Heart right ventricle (tissue), 16 donors: ENCODE data around the gene HCK. TPM values are rescaled to one million over a fixed set of nuclear protein-coding genes. Genes with fewer than 3 reads are reported as not detected.
"Not testable (repeated sequence)": the region's sequence is repeated elsewhere in the genome, so short reads cannot be mapped to it uniquely, and the experiment has no call there.

Source experiments
- ATAC-seq, 8 donors: fragments of 200-7000 bp; cut with Tn5 transposase; one replicate each; pipeline ENCODE4 v1.9.1; 2020; ENCODE audit warnings: mild to moderate bottlenecking in 8 of 8, moderate library complexity in 8 of 8, moderate number of reproducible peaks in 1 of 8
- DNase-seq, 2 donors: peaks; one replicate each; pipeline ENCODE4 v3.0.0-alpha.2; 2020
- H3K27ac ChIP-seq, 10 donors: fragments of 200-600 bp; sonication (generic) in 2 of 10; one replicate each; pipeline versions ENCODE4 v1.5.0 to v1.8.0; 2020 to 2022; ENCODE audit warnings: mild to moderate bottlenecking in 3 of 10
- H3K27me3 ChIP-seq, 7 donors: fragments of 200-600 bp; one replicate each; pipeline ENCODE4 v1.8.0; 2021 to 2022; ENCODE audit warnings: mild to moderate bottlenecking in 2 of 7
- H3K36me3 ChIP-seq, 9 donors: fragments of 200-600 bp; sonication (generic) in 1 of 9; one replicate each; pipeline versions ENCODE4 v1.5.0 to v1.8.0; 2020 to 2022; ENCODE audit warnings: mild to moderate bottlenecking in 2 of 9
- H3K4me1 ChIP-seq, 9 donors: fragments of 200-600 bp; sonication (generic) in 1 of 9; one replicate each; pipeline versions ENCODE4 v1.5.0 to v1.8.0; 2020 to 2022; ENCODE audit warnings: mild to moderate bottlenecking in 4 of 9
- H3K4me3 ChIP-seq, 10 donors: fragments of 200-600 bp; sonication (generic) in 2 of 10; one replicate each; pipeline versions ENCODE4 v1.5.0 to v1.8.0; 2020 to 2022; ENCODE audit warnings: mild to moderate bottlenecking in 7 of 10, moderate library complexity in 2 of 10
- H3K9me3 ChIP-seq, 11 donors: fragments of 200-600 bp in 10 of 11; sonication (generic) in 2 of 11; one replicate each; pipeline versions ENCODE4 v1.5.0 to v1.8.0; 2013 to 2022; ENCODE audit warnings: mild to moderate bottlenecking in 2 of 11, control low read depth in 1 of 11, moderate library complexity in 1 of 11
- WGBS, 2 donors: extraction: QIAGEN DNeasy Blood & Tissue Kit; methylation state at CpG; one replicate each; pipeline ENCODE4 v1.1.7; 2013; ENCODE audit warnings: inconsistent platforms in 1 of 2; 5-methylcytosine and 5-hydroxymethylcytosine counted together
- intact Hi-C, 10 donors: fragments of 100-400 bp; cut with DNase I; formaldehyde crosslinking; loops; one replicate each; pipeline versions ENCODE4 v1.11.1 to v1.14.2; 2022
- polyA plus RNA-seq, 2 donors: library from polyadenylated mRNA; stranded (reverse); fragments of 200-250 nt; gene quantifications; one replicate each; pipeline ENCODE4 v1.2.3, GENCODE V29; 2013
- total RNA-seq, 10 donors: library from RNA; stranded (reverse); fragmentation: NEBNext Ultra II Directional in 3 of 10; extraction: Animal tissue kit (Norgen Biotek cat#: 25700) in 3 of 10; gene quantifications; one replicate each; pipeline versions ENCODE4 v1.2.1 to v1.2.4, GENCODE V29; 2021 to 2023
- TF ChIP-seq, protein P1 (sequence below), 9 donors: fragments of 200-600 bp; sonication (generic) in 2 of 9; IDR thresholded peaks; one replicate each; pipeline versions ENCODE4 v1.5.0 to v1.8.0; 2021 to 2022; ENCODE audit warnings: antibody characterized with exemption in 9 of 9, mild to moderate bottlenecking in 5 of 9, moderate library complexity in 1 of 9
- donor health status: Arrhythmogenic right ventricular cardiomyopathy.
- donor health status: ischemic (EF 13 %, LVEDD 7.1; RV severe dilation, severe dysfunction).
- donor health status: healthy with polysubstance abuse.
- donor health status: DM: no; HTN: yes; CAD: no.
- donor health status: DM: no; HTN: no; CAD: no.
- donor health status: ischemic (EF 25% LVEDD 6.9; RV normal size, moderate dysfunction).
- donor health status: ischemic (EF 25% LVEDD 5.7; RV mildly dilated, moderate dysfunction).
- donor health status: healthy.
- donor health status: DM: yes; HTN: yes; CAD: no.
- donor health status: Ischemic cardiomyopathy.
- donor health status: ischemic (EF 35%, LVEDD 5.7; RV mildly dilated, moderate dysfunction).
- donor health status: nonischemic (EF 11% LVEDD 7.7; RV severe dilation, severe dysfunction).
- donor health status: DM: yes; HTN: yes; CAD: no.
- donor health status: PGD.
- donor health status: ischemic (EF 29% LVEDD 5.4; RV normal size, mild dysfunction).
- donor health status: nonischemic (EF 23%, LVEDD 6.1; RV moderate dilation, normal function).

Gene HCK
- total and polyA plus RNA-seq, 12 donors, result 1.6 to 22.9 (median 3.0) TPM

DNA sequence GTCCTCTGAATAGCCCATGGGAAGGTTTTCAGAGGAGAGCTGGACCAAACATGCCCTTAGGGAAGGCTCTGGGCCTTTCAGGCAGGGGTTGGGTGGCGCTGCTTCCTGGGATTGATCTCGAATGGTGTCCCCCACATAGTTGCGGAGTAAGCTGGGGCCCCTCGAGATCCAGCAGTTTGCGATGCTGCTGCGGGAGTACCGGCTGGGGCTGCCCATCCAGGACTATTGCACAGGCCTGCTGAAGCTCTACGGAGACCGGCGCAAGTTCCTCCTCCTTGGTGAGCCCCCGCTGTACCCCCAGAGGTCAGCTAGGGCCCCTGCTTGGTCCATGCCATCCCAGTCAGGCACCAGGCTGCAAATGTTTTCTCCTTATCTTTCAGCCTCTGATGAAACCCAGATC lies 22.5 kb upstream of the HCK start:
- no peaks in the 10 kb centered on the region for H3K9me3 ChIP-seq
- no peak overlapping the region for H3K27ac ChIP-seq
- DNase-seq (no peak), ATAC-seq (no peak)
- 86 to 91% methylated on average over 11 of the region's 11 CpGs for WGBS, 2 donors
- H3K4me1 ChIP-seq, result peaks cover 3 to 33% (median 10%) of the 10 kb centered on the region in 9 donors
- intact Hi-C loops, result loop anchor here in 2 of 10 donors (10.0 kb wide), 2 partner anchors 65 to 75 kb away; partner anchors contain the start of genes PDRG1 (in 1 of the 2) and XKR7 (in 1 of the 2)
- H3K27me3 ChIP-seq, result peaks cover 0 to 20% (median 9%) of the 10 kb centered on the region in 7 donors
- H3K36me3 ChIP-seq, result peaks cover 0 to 65% (median 0%) of the 10 kb centered on the region in 9 donors
- no peak overlapping the region for H3K4me3 ChIP-seq
- TF ChIP-seq, protein P1, sequence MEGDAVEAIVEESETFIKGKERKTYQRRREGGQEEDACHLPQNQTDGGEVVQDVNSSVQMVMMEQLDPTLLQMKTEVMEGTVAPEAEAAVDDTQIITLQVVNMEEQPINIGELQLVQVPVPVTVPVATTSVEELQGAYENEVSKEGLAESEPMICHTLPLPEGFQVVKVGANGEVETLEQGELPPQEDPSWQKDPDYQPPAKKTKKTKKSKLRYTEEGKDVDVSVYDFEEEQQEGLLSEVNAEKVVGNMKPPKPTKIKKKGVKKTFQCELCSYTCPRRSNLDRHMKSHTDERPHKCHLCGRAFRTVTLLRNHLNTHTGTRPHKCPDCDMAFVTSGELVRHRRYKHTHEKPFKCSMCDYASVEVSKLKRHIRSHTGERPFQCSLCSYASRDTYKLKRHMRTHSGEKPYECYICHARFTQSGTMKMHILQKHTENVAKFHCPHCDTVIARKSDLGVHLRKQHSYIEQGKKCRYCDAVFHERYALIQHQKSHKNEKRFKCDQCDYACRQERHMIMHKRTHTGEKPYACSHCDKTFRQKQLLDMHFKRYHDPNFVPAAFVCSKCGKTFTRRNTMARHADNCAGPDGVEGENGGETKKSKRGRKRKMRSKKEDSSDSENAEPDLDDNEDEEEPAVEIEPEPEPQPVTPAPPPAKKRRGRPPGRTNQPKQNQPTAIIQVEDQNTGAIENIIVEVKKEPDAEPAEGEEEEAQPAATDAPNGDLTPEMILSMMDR (IDR thresholded peaks at IDR 0.05), result no peak

DNA sequence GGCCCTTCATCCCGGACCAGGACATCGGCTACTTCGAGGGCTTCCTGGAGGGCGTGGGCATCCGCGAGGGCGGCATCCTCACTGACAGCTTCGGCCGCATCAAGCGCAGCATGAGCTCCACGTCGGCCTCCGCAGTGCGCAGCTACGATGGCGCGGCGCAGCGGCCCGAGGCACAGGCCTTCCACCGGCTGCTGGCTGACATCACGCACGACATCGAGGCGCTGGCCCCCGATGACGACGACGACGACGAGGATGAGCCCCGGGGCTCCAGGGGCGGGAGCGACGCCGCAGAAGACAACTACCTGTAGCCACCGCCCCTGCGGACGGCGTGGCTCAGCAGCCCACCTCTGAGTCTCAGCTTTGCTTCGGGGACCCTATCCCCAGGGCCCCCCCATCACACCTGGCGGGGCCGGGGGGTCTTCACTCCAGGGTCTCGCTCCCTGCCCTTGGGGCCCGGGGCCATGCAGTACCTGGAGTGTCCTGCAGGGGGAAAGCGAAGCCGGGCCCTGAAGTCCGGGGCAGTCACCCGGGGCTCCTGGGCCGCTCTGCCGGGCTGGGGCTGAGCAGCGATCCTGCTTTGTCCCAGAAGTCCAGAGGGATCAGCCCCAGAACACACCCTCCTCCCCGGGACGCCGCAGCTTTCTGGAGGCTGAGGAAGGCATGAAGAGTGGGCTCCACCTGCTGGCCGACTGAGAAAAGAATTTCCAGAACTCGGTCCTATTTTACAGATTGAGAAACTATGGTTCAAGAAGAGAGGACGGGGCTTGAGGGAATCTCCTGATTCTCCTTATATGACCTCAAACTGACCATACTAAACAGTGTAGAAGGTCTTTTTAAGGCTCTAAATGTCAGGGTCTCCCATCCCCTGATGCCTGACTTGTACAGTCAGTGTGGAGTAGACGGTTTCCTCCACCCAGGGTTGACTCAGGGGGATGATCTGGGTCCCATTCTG lies 20.8 kb upstream of the HCK start:
- ATAC-seq, result peak; percentile 79 to 91 (median 88)
- TF ChIP-seq, protein P1 (IDR thresholded peaks at IDR 0.05), result peak in 8 of 9 donors; percentile 84 to 98 (median 88)
- peak; percentile 80 to 87 for DNase-seq
- WGBS, 2 donors, result 17 to 30% methylated on average over 58 to 59 of the region's 59 CpGs
- Histone ChIP-seq H3K4me1 (peaks cover 3 to 50% (median 11%) of the 10 kb centered on the region in 9 donors), H3K27me3 (peaks cover 0 to 34% (median 15%) of the 10 kb centered on the region in 7 donors), H3K27ac (peak overlapping the region in 1 of 10 donors; percentile 41), H3K36me3 (peaks cover 0 to 50% (median 0%) of the 10 kb centered on the region in 9 donors), H3K9me3 (no peaks in the 10 kb centered on the region), H3K4me3 (peak overlapping the region in 8 of 10 donors; percentile 6 to 44 (median 33))
- intact Hi-C loops, result loop anchor here (1.0 to 10.0 kb wide), 13 partner anchors 64 to 494 kb away; partner anchors contain the start of gene PDRG1 (in 3 of the 10)

DNA sequence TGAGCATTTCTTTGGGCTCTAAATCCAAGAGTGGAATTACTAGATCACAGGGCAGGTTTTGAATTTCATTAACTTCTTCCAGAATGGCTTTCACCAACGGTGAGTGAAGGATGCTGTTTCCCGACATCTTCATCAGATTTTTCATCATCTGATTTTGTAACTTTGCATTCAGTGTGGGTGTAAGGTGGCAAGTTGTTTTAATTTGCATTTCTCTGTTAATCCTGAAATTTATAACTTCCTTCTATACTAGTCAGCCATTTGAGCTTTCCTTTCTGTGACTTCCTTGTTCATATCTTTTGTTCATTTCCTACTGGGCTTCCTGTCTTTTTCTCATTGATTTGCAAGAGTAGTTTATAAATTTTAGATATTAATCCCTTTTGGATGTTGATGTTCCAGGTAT lies 18.7 kb upstream of the HCK start:
- peaks cover 0 to 42% (median 17%) of the 10 kb centered on the region in 7 donors for H3K27me3 ChIP-seq
- WGBS, 2 donors, result 76 to 81% methylated on average over 2 of the region's 2 CpGs

DNA sequence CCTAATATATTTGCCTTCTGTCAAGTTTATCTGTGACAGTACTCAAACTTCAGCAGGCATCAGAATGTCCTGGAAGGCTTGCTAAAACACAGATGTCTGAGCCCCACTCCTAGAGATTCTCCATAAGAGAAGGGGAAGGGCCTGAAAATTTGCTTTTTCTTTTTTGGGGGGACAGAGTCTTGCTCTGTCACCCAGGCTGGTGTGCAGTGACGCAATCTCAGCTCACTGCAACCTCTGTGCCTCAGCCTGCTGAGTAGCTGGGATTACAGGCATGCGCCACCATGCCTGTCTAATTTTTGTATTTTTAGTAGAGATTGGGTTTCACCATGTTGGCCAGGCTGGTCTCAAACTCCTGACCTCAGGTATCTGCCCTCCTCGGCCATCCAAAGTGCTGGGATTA lies 18.3 kb upstream of the HCK start:
- Histone ChIP-seq H3K36me3 (peaks cover 0 to 40% (median 0%) of the 10 kb centered on the region in 9 donors), H3K4me1 (peaks cover 3 to 63% (median 11%) of the 10 kb centered on the region in 9 donors), H3K27ac (peak overlapping the region in 2 of 10 donors; percentile 29 to 66), H3K27me3 (peaks cover 0 to 46% (median 17%) of the 10 kb centered on the region in 7 donors)
- 83 to 92% methylated on average over 3 of the region's 3 CpGs for WGBS, 2 donors
- not testable (repeated sequence) for H3K4me3 ChIP-seq, DNase-seq, ATAC-seq, H3K9me3 ChIP-seq
- intact Hi-C loops, result loop anchor here in 9 of 10 donors (2.0 to 10.0 kb wide), 10 partner anchors 61 to 491 kb away; partner anchors contain the start of gene PDRG1 (in 4 of the 9)

More for the DNA sequence above, 18.7 kb upstream of the HCK start:
- ATAC-seq (no peak), DNase-seq (no peak)
- Histone ChIP-seq H3K4me1 (peaks cover 3 to 62% (median 11%) of the 10 kb centered on the region in 9 donors), H3K9me3 (peaks cover 0 to 4% (median 0%) of the 10 kb centered on the region in 11 donors), H3K27ac (peak overlapping the region in 1 of 10 donors; percentile 66), H3K4me3 (no peak overlapping the region), H3K36me3 (peaks cover 0 to 44% (median 0%) of the 10 kb centered on the region in 9 donors)
- TF ChIP-seq, protein P1 (IDR thresholded peaks at IDR 0.05), result no peak
- intact Hi-C loops, result loop anchor here in 9 of 10 donors (5.0 to 10.0 kb wide), 9 partner anchors 61 to 491 kb away; partner anchors contain the start of gene PDRG1 (in 3 of the 9)
